GM20431 (cell line): ENCODE data around the gene SNX2.

Source experiments
- in situ Hi-C: fragments of 300-500 bp; cut with MseI, MboI; formaldehyde crosslinking; loops from one replicate; pipeline ENCODE4 v1.15.0; 2020; ENCODE audit warnings: low sequenced_read_pairs; ENCODE audit not compliant: unreplicated experiment

The SNX2 gene

GRCh38 chr5:122766130-122766529 lies 8.8 kb upstream of the SNX2 start:
- in situ Hi-C loops: no loop called here

DNA sequence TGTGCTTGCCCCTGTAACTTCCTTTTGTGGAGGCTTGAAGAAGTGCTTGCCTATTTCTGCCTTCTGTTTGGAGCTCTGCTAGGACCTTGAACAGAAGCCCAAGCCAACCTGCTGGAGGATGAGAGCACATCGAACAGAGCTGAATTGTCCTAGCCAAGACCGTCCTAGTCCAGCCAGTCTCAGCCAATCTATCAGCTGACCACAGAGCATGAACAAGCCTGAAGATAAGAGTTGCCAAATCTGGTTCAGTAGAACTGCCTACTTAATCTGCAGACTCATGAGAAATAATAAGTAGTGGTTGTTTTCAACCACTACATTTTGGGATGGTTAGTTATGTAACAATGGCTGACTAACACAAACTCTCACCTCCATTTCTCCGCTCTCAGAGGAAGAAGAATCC lies 4.4 kb upstream of the SNX2 start:
- in situ Hi-C loops: no loop called here

- in situ Hi-C loops: no loop called here
Measured at GRCh38 chr5:122772446-122772845, 2.4 kb upstream of the SNX2 start.

- in situ Hi-C loops: no loop called here
Measured at GRCh38 chr5:122773619-122774018, 1.3 kb upstream of the SNX2 start.

DNA sequence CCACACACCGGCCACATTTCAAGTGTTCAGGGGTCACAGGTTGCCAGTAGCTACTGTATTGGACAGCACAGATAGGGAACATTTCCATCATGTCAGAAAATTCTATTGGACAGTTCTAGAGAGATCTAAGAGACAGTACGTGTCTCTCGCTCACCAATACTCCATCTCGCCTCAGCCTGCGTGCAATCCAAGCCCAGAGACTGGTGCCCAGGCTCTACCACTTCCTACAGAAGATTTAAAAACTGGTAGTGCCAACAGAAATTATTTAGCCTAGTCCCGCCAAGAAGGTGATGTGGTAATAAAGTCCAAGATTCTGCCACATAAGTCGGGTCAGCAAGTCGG lies 390 bp upstream of the SNX2 start:
- in situ Hi-C loops: no loop called here

GRCh38 chr5:122775550-122776542 lies 966 bp downstream of the SNX2 start:
- in situ Hi-C loops: no loop called here

DNA sequence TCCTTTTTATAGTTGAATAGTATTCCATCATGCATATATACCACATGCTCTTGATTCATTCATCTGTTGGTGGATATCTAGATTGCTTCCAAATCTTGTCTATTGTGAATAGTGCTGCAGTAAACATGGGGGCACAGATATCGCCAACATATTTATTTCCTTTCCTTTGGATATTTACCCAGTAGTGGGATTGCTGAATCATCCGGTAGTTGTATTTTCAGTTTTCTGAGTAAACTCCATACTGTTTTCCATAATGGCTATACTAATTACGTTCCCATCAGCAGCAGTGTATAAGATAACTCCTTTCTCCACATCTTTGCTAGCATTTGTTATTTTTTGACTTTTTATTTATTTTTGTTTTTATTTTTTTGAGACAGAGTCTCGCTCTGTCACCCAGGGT lies 3.3 kb downstream of the SNX2 start:
- in situ Hi-C loops: no loop called here

GRCh38 chr5:122779451-122779850 lies 4.6 kb downstream of the SNX2 start:
- in situ Hi-C loops: no loop called here

DNA sequence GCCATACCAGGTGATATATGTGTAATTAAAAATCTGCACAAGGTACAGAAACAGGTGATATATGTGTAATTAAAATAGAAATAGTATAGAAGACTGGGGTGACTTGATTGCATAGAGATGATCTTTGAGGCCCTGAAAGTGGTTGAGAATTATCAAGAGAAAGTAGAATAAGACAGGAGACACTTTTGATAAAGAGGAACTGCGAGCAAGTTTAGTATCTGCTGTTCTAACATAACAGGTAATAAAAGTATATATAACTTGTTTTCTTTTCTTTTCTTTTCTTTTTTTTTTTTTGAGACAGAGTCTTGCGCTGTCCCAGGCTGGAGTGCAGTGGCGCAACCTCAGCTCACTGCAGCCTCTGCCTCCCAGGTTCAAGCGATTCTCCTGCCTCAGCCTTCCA lies 5.4 kb downstream of the SNX2 start:
- in situ Hi-C loops: no loop called here

DNA sequence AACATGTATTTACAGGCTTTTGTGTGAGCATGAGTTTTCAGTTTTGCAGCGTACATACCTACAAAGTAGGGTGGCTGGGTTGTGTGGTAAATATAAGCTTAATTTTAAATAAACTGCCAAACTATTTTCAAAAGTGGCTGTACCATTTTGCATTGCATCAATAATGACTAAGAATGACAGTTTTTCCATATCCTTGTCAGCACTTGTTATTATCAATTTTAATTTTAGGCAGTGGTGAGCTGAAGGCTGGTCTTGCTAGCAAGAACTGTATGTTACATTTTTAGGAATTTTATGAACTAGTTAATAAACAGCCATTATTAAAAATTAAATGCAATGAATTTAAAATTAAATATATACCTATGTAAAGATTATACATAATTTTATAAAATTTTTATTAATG lies 6.6 kb downstream of the SNX2 start:
- in situ Hi-C loops: no loop called here

- in situ Hi-C loops: no loop called here
Measured at GRCh38 chr5:122785294-122785693, 10.4 kb downstream of the SNX2 start.

DNA sequence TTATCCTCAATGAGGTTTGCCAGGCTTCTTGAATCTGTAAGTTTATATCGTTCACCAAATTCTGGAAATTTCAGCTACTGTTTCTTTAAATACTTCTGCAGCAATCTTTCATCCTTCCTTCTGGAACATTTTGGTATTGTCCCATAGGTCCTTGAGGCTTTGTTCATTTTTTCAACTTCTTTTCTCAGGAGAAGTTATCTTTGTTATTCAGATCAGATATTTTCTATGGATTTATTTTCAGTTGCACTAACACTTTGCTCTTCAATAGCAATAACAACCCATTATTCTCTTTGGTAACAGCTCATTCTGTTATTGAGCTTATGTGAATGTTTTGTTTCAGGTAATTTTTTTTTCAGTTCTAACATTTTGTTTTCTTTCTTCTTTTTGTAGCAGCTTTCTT lies 13.5 kb downstream of the SNX2 start:
- in situ Hi-C loops: no loop called here

DNA sequence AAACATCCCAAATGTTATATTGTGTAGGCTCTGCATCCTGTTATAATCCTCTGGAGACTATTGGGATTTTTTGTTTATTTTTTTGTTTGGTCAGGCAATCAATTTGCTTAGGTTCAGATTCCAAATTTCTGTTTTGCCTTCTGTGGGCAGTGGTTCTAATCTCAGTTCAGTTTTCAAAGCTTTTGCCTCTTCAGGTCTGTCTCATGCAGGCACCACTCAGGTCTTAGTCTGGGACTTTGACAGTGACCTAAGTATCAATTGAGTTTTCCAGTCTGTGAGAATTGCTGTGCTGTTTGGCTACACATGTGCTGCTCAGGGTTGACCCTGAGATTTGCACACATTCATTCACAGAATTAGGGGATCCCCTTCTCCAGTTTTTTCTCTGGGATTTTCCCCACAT lies 14.1 kb downstream of the SNX2 start:
- in situ Hi-C loops: no loop called here

DNA sequence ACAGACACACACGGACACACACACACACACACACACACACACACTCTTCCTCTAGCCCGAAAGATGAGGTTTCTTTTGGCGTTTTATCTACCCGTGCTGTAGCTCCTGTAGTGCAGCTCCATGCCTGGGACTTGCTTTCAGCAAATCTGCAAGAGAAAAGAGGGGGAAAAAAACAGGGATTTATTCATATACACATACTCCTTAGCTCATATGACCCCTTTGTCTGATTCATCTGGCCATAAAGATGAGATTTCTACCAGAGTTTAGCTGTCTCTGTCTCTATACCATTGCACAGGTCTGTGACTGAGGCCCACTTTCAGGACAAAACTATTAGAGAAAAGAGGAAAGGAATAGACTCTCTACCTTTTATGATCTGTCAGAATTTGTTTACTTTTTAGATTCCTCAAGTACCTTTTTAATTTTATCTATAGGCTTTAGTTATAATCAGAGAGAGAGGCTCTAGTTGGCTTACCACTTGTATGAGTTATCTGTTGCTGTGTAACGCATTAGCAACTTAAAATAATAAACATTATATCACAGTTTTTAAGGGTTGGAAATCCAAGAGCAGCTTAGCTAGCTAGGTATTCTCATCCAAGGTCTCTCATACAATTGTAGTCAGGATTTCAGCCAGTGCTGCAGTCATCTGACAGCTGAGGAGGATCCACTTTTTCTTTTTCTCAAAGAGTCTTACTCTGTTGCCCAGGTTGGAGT lies 14.7 kb downstream of the SNX2 start:
- in situ Hi-C loops: no loop called here

GRCh38 chr5:122790354-122791103 lies 15.6 kb downstream of the SNX2 start:
- in situ Hi-C loops: no loop called here

- in situ Hi-C loops: no loop called here
Measured at GRCh38 chr5:122805481-122805880, 30.6 kb downstream of the SNX2 start.

DNA sequence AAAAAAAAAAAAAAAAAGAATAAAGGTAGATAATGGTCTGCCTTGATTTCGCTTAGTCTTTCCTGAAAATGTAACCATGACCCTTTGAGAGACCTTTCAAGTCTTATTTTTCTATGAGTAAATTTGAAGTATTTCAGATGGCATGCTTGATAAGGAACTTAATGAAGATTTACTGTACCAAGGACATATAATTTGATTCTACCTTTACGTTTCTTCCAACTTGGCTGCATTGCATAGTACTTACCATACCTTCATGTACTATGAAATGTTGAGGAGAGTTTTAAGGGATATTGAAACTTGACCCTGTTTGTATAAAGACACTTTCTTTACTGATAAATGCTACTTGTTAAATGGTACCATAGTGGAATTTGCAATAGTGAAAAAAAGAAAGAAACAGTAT lies 35.5 kb downstream of the SNX2 start:
- in situ Hi-C loops: no loop called here

DNA sequence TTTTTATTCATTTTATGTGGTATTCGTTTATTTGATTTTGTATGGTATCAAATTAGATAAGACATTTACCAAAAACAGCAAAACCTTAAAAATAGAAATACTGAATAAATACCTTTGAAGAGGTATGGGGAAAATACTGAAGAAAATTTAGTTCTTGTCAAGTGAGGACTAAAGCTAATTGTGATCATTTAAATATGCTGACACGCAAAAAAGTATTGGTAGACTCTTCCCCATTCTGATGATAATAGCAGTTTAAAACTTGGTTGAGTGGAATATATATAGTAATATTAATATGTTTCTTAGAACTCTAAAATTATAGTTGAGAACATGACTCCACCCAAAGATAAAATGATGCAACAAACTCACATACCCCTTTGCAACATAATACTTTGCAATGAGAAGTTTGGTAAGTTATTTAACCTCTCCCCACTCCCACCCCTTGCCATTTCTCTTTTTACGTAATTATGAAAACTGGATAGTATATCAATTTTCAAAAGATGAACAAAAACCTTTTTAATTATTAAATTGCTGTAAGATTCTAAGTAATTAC lies 40.4 kb downstream of the SNX2 start:
- in situ Hi-C loops: no loop called here

- in situ Hi-C loops: no loop called here
Measured at GRCh38 chr5:122816756-122817155, 41.9 kb downstream of the SNX2 start.

DNA sequence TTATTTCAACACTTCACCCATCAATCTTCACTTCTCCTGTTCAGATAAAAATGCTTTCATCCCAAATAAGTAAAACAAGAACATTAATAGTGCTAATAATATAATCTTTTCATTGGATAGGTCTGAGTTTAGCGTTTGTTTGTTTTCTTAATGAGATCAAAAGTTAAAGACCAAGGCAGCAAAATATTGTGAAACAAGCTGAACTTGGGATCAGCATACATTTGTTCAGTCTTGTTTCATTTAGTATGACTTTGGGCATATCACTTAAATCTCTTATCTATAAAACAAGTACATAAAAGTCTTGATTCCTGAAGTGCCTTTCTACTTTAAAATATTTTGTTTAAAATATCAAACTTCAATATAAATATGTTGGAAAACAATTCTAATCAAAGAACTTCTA lies 57.1 kb downstream of the SNX2 start:
- in situ Hi-C loops: no loop called here

DNA sequence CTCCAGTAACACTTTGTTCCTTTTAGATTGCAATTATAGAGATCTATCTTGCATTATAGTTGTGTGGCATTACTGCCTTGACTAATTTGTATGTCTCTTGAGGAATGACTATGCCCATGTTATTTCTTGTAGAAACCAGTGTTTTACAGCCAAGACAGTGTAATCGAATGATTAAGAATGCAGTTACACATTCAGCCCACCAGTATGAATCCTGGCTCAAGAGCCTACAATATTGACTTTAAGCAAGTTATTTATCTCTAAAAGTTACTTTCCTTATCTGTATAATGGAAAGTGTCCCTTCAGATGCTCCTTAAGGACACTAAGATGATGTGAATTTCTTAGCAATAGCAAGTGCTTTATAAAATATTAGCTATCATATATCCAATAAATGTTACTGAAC lies 60.8 kb downstream of the SNX2 start:
- in situ Hi-C loops: no loop called here
